Fibroblast of mammary gland (primary cell): ENCODE results near the gene PEX26.

Source experiments
- DNase-seq: peaks from one replicate; pipeline ENCODE4 v3.0.0-alpha.2; 2010; ENCODE audit warnings: low read depth
- H3K4me3 ChIP-seq: 2 replicates; pipeline ENCODE4 v1.5.1; 2011; ENCODE audit warnings: low read depth, mild to moderate bottlenecking, low read length, moderate library complexity; ENCODE audit not compliant: control insufficient read depth
- TF ChIP-seq, protein P1 (sequence below): conservative IDR thresholded peaks from 2 replicates; pipeline ENCODE4 v1.5.1; 2011; ENCODE audit warnings: low read depth, low read length, inconsistent platforms; ENCODE audit not compliant: control insufficient read depth, insufficient read depth

The PEX26 gene

DNA sequence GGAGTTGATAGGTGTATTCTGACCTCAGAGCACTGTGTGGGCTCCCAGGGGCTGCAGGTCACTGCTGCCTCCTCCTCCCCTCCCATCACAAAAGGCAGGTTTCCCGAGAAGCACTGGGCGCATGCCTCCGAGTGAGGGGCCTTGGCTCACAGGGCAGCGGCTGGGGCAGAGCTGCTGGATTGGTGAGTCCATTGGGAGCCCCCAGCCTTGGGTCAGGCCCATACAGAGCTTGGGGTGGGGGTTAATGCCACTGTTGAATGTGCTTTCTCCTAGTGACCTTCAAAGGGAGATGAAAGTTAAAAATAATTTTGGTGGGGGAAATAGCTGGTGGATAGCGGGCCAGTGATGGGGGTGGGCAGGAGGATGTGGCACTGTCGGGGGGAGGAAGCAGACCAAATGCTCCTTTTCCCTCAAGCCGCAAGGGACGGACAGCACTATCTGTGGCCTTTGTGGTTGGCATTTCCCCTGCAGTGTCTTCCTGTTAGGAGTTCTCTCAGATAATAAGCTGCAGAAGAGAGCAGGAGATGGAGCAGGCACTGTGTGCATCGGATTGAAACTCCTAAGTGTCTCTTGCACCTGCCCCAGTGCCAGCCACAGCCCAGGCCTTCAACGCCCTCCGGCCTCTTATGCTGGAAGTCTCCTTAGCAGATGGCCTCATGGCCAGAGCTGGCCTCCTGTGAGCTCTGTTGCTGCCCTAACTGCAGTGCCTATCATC is 36.0 kb downstream of the PEX26 start:
- TF ChIP-seq, protein P1, sequence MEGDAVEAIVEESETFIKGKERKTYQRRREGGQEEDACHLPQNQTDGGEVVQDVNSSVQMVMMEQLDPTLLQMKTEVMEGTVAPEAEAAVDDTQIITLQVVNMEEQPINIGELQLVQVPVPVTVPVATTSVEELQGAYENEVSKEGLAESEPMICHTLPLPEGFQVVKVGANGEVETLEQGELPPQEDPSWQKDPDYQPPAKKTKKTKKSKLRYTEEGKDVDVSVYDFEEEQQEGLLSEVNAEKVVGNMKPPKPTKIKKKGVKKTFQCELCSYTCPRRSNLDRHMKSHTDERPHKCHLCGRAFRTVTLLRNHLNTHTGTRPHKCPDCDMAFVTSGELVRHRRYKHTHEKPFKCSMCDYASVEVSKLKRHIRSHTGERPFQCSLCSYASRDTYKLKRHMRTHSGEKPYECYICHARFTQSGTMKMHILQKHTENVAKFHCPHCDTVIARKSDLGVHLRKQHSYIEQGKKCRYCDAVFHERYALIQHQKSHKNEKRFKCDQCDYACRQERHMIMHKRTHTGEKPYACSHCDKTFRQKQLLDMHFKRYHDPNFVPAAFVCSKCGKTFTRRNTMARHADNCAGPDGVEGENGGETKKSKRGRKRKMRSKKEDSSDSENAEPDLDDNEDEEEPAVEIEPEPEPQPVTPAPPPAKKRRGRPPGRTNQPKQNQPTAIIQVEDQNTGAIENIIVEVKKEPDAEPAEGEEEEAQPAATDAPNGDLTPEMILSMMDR, result no peak

DNA sequence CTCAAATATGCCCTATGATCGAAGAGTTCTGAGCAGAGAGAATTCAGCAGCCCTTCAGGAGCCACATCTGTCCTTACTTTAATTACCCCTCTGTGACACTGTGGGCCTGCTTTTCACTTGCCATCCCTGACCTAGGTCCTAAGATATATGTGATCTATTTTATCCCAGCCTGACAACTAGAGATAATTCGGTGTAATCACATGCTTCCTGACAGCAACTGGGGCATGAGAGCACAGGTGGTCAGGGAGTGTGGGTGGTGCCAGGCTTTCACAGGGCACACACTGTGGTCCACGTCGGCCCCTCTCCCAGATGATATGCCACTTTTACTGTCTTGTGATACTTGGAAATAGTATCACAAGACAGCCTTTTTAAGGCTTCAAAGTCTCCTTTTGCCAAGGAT is 36.7 kb downstream of the PEX26 start:
- H3K4me3 ChIP-seq, result no peak overlapping the region
- no peak for DNase-seq

More for the DNA sequence above, 36.0 kb downstream of the PEX26 start:
- no peak for DNase-seq
- no peak overlapping the region for H3K4me3 ChIP-seq

DNA sequence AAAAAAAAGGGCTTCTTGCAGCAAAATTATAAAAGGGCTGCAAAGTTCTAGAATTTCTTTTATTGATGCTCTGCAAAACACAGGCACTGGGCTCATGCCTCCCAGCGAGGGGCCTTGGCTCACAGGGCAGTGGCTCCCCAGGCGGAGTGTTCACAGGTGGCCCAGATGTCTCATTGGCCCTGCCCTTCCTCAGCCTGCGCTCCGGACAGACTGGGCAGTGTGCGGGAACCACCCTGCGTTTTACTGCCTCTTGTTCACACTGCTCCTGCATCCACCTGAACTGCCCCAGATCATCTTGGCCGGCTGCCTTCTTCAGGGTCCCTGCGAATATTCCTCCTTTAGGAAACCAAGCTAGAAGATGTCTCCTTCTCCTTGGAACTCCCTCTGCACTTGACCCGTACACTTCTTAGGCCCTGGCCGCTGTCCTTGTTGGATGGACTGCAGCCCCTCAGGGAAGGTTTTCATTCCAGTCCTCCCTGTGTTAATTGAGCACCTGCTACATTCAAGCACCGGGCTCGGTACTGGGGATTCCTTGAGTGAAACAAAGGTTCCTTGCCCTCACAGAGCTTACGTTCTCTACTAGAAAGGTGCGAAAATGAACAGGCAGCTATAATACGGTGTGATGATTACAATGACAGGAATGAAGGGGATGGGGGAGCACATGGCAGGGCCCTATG is 37.3 kb downstream of the PEX26 start:
- DNase-seq, result no peak
- TF ChIP-seq, protein P1, result no peak
- H3K4me3 ChIP-seq, result no peak overlapping the region

More for the DNA sequence above, 36.7 kb downstream of the PEX26 start:
- TF ChIP-seq, protein P1, result no peak

DNA sequence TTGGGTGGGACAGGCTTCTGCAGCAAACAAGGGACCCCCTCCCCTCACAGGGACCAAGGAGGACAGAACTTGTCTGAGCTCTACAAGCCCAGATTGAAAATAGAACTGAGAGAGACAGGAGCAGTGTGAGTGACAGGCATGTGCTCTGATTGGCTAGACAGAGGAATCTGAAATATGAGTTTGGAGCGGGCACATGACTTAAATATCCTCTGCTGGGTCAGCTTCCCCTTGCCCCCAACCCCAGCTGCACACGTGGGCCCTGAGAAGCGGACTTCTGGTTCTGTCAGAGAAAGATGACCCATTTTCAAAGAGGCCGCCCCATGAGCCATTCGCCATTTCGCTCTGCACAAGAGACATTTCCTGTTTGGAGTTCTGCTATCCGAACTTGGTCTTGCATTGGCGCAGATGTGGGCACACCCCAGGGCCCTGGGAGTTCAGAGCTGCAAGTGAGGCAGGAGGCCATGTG is 38.1 kb downstream of the PEX26 start:
- DNase-seq, result no peak
- H3K4me3 ChIP-seq, result no peak overlapping the region
- TF ChIP-seq, protein P1, result no peak

DNA sequence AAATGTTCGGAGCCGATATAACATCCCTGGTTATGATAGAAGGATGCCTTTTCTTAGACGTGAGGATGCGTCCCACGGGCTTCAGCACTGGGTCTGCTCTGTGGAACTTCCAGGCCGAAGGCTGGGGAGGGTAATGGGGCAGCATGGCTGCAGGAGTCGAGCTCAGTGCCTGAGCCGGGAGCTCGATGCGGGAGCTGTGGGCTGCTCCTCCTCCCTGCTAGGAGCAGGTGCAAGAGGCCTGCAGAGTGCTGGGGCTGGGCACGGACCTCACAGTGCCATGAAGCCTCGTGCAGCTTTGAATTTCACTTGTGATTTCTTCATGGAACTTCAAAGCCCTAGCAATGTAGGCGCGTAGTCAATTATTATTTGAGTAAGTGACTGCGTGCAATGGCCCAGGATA is 38.8 kb downstream of the PEX26 start:
- TF ChIP-seq, protein P1, result no peak
- DNase-seq, result no peak
- H3K4me3 ChIP-seq, result no peak overlapping the region

DNA sequence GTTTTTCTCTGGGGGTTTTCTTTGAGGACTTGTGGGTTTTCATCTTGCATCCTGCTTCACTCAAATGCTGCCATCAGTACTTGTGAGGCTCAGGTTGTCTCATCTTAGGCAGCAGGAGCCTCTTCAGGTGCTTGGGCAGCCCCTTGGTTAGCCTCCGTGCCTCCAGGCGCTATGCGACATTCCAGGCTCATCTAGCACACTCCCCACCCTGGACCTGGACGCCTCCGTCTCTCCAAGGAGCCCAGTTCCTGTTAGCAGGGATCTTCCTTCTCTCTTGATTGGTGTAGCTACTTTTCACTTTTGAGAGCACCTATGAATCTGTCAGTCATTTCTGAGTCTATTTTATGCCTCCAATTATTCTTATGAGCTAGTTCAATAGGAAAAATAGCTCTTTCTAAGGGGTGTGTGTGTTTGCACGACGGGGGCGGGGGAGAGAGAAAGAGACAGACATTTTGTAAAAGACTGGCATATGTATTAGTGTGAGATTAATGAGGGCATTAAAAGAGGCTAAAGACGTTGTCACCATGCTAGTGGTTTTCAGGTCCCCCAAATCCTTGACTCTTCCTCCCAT is 40.6 kb downstream of the PEX26 start:
- TF ChIP-seq, protein P1, result no peak
- H3K4me3 ChIP-seq, result no peak overlapping the region
- DNase-seq, result no peak
